PFSK-1 (cell line): Measurements from ENCODE around the gene KRTAP9-6.
"Not testable (repeated sequence)": the region's sequence is repeated elsewhere in the genome, so short reads cannot be mapped to it uniquely, and the experiment has no call there.

Experiments
- FOXP2 ChIP-seq: optimal IDR thresholded peaks from 2 replicates; pipeline ENCODE3; 2011; ENCODE audit warnings: borderline replicate concordance, control low read depth, inconsistent platforms; ENCODE audit not compliant: insufficient read depth; ENCODE audit errors: extremely low read length, extremely low read depth
- POLR2AphosphoS5 ChIP-seq: IDR thresholded peaks from 2 replicates; pipeline ENCODE4 v1.6.1; 2012; ENCODE audit warnings: low read depth, mild to moderate bottlenecking, control low read depth, low read length, moderate library complexity
- SIN3A ChIP-seq: IDR thresholded peaks from 2 replicates; pipeline ENCODE4 v1.6.1; 2012; ENCODE audit warnings: mild to moderate bottlenecking, low read length, moderate library complexity, borderline replicate concordance; ENCODE audit not compliant: insufficient read depth
- TAF1 ChIP-seq: IDR thresholded peaks from 2 replicates; pipeline ENCODE4 v1.6.1; 2012; ENCODE audit warnings: low read length, control low read depth, borderline replicate concordance; ENCODE audit not compliant: insufficient read depth
- TF ChIP-seq, protein P1 (sequence below), 2 experiments: IDR thresholded peaks; 2 replicates each; pipeline versions ENCODE4 v1.6.1 to v1.8.0; 2011 to 2012; ENCODE audit warnings: low read depth in 2 of 2, low read length in 2 of 2, control low read depth in 1 of 2, inconsistent platforms in 1 of 2, mild to moderate bottlenecking in 1 of 2, moderate library complexity in 1 of 2; ENCODE audit not compliant: insufficient read depth in 1 of 2

Gene KRTAP9-6

DNA sequence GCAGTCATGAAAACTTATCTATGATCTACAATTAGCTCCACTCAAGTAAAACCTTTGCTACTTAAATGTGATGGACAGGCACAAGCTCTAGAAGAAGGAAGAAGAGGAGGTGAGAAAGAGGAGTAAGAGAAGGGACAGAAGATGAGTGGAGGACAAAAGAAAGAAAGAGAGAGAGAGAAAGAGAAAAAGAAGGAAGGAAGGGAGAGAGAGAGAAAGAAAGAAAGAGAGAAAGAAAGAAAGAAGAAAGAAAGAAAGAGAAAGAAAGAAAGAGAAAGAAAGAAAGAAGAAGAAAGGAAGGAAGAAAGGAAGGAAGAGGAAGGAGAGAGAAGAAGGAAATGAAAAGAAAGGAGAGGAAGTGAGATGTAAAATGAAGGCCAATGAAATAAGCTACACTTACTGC, 35.1 kb upstream of the KRTAP9-6 start:
- TF ChIP-seq SIN3A (no peak), POLR2AphosphoS5 (no peak), TAF1 (no peak), FOXP2 (no peak)
- TF ChIP-seq, protein P1, sequence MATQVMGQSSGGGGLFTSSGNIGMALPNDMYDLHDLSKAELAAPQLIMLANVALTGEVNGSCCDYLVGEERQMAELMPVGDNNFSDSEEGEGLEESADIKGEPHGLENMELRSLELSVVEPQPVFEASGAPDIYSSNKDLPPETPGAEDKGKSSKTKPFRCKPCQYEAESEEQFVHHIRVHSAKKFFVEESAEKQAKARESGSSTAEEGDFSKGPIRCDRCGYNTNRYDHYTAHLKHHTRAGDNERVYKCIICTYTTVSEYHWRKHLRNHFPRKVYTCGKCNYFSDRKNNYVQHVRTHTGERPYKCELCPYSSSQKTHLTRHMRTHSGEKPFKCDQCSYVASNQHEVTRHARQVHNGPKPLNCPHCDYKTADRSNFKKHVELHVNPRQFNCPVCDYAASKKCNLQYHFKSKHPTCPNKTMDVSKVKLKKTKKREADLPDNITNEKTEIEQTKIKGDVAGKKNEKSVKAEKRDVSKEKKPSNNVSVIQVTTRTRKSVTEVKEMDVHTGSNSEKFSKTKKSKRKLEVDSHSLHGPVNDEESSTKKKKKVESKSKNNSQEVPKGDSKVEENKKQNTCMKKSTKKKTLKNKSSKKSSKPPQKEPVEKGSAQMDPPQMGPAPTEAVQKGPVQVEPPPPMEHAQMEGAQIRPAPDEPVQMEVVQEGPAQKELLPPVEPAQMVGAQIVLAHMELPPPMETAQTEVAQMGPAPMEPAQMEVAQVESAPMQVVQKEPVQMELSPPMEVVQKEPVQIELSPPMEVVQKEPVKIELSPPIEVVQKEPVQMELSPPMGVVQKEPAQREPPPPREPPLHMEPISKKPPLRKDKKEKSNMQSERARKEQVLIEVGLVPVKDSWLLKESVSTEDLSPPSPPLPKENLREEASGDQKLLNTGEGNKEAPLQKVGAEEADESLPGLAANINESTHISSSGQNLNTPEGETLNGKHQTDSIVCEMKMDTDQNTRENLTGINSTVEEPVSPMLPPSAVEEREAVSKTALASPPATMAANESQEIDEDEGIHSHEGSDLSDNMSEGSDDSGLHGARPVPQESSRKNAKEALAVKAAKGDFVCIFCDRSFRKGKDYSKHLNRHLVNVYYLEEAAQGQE (IDR thresholded peaks at IDR 0.05; ENCODE audit: insufficient read depth in 1 of 2, low read depth in 2 of 2, low read length in 2 of 2) = no peak

DNA sequence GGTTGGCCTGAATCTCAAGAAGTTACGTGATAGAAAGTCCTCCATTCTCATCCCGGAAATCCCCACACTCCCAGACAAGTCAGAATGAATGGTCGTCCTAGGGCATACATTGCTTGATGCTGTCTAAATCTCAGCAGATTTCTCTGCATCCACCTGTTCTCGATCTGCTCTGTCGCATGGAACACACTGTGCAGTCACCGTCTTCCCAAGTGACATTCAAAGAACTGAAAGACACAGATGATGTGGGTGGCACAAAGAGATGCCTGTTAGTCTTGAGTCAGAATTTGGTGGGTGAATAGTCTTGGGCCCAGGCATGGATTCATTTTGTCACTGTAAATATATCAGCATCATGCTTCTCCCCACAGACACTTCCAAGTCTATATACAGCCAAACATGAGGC, 33.4 kb upstream of the KRTAP9-6 start:
- TF ChIP-seq FOXP2 (no peak), TAF1 (no peak), POLR2AphosphoS5 (no peak), SIN3A (no peak)
- TF ChIP-seq, protein P1 (IDR thresholded peaks at IDR 0.05; ENCODE audit: insufficient read depth in 1 of 2, low read depth in 2 of 2, low read length in 2 of 2) = no peak

DNA sequence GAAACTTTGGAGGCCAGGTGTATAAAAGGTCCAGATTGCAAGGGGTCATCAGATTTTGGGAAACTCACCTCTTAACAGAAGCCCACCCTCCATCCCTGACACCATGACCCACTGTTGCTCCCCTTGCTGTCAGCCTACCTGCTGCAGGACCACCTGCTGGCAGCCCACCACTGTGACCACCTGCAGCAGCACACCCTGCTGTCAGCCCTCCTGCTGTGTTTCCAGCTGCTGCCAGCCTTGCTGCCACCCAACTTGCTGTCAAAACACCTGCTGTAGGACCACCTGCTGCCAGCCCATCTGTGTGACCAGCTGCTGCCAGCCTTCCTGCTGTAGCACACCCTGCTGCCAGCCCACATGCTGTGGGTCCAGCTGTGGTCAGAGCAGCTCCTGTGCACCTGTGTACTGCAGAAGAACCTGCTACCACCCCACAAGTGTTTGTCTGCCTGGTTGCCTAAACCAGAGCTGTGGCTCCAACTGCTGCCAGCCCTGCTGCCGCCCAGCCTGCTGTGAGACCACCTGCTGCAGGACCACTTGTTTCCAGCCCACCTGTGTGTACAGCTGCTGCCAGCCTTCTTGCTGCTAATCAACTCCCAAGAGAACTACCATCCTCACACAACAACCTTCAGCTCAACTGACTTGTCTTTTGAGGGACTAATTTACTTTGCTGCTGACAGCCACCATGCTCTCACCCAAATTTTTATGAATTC, 32.6 kb upstream of the KRTAP9-6 start, which contains the start of gene KRTAP9-3:
Gene KRTAP9-3 (plus strand): TSS at position 51 of the 707 bp plus-strand sequence. CDS start 53 bp downstream, at position 104.
- not testable (repeated sequence) for TF ChIP-seq FOXP2, TAF1, POLR2AphosphoS5

DNA sequence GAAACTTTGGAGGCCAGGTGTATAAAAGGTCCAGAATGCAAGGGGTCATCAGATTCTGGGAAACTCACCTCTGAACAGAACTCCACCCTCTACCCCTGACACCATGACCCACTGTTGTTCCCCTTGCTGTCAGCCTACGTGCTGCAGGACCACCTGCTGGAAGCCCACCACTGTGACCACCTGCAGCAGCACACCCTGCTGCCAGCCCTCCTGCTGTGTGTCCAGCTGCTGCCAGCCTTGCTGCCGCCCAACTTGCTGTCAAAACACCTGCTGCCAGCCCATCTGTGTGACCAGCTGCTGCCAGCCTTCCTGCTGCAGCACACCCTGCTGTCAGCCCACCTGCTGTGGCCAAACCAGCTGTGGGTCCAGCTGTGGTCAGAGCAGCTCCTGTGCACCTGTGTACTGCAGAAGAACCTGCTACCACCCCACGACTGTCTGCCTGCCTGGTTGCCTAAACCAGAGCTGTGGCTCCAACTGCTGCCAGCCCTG, 27.2 kb upstream of the KRTAP9-6 start, which contains the start of gene KRTAP9-8:
Gene KRTAP9-8 (plus strand): TSS at position 51 of the 489 bp plus-strand sequence. CDS start 53 bp downstream, at position 104.
- not testable (repeated sequence) for TF ChIP-seq TAF1, POLR2AphosphoS5, FOXP2

DNA sequence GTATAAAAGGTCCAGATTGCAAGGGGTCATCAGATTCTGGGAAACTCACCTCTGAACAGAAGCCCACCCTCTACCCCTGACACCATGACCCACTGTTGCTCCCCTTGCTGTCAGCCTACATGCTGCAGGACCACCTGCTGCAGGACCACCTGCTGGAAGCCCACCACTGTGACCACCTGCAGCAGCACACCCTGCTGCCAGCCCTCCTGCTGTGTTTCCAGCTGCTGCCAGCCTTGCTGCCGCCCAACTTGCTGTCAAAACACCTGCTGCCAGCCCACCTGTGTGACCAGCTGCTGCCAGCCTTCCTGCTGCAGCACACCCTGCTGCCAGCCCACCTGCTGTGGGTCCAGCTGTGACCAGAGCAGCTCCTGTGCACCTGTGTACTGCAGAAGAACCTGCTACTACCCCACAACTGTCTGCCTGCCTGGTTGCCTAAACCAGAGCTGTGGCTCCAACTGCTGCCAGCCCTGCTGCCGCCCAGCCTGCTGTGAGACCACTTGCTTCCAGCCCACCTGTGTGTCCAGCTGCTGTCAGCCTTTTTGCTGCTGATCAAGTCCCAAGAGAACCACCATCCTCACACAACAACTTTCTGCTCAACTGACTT, 15.4 kb upstream of the KRTAP9-6 start, which contains the start of gene KRTAP9-4:
Gene KRTAP9-4 (plus strand): TSS at position 51 of the 604 bp plus-strand sequence. CDS start 34 bp downstream, at position 85.
- TF ChIP-seq, protein P1 (IDR thresholded peaks at IDR 0.05; ENCODE audit: insufficient read depth in 1 of 2, low read depth in 2 of 2, low read length in 2 of 2) = not testable (repeated sequence)
- TF ChIP-seq POLR2AphosphoS5, FOXP2: not testable (repeated sequence)

DNA sequence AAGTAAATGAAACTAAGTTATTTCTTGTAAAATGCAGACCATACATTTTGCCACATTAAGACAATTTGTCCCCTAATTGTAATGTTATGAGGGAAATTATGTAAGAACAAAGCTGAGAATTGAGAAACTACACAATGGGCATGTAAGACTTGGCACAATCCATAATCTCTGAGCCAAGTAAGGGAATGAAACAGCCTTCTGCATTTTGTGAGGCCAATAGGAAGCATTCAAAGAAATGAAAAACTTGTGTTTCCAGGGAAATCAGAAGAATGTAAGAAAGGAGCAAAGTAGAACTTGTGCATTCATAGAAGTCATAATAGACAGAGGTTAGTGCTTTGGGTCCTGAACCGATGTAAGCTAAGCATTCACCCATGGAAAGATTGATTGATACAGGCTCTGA, 13.9 kb upstream of the KRTAP9-6 start:
- TF ChIP-seq TAF1 (no peak), SIN3A (no peak), FOXP2 (no peak), POLR2AphosphoS5 (no peak)
- TF ChIP-seq, protein P1 (IDR thresholded peaks at IDR 0.05; ENCODE audit: insufficient read depth in 1 of 2, low read depth in 2 of 2, low read length in 2 of 2) = no peak
